AG04450 (cell line): ENCODE measurements around the gene TMEM115. TPM values are rescaled to one million over a fixed set of nuclear protein-coding genes. Genes with fewer than 3 reads are reported as not detected.

Experiments
- CTCF ChIA-PET: fragments of 300-600, 350-600 bp; formaldehyde crosslinking; extraction: SDS; loops from one replicate; lab custom pipeline; 2022; ENCODE audit warnings: antibody characterized with exemption, inconsistent platforms; lab: Charles Lee
- POLR2A ChIA-PET: fragments of 350-600 bp; formaldehyde crosslinking; extraction: SDS; loops from one replicate; lab custom pipeline; 2021; ENCODE audit warnings: antibody characterized with exemption, inconsistent platforms; lab: Yijun Ruan, JAX
- DNase-seq: peaks from one replicate; pipeline ENCODE4 v3.0.0-alpha.2; 2011; ENCODE audit warnings: low read depth, low spot score
- H3K27ac ChIP-seq: one replicate; pipeline ENCODE4 v1.5.1; 2012; ENCODE audit warnings: low read depth, low read length, control low read depth
- H3K27me3 ChIP-seq: one replicate; pipeline ENCODE4 v1.6.0; 2012; ENCODE audit warnings: low read length; ENCODE audit not compliant: control insufficient read depth, insufficient read depth
- H3K4me3 ChIP-seq: 2 replicates; pipeline ENCODE4 v1.5.1; 2011; ENCODE audit warnings: mild to moderate bottlenecking, low read depth, low read length, control low read depth
- H3K9me3 ChIP-seq: 2 replicates; pipeline ENCODE4 v1.5.1; 2012; ENCODE audit warnings: low read length; ENCODE audit not compliant: control insufficient read depth, insufficient read depth
- CTCF ChIP-seq: IDR thresholded peaks from 2 replicates; pipeline ENCODE4 v1.5.1; 2011; ENCODE audit warnings: low read depth, low read length, control low read depth, inconsistent platforms
- polyA plus RNA-seq: library from polyadenylated mRNA; depleted of rRNA; stranded (reverse); fragments of >200 nt; gene quantifications from 2 replicates; pipeline ENCODE4 v1.2.3, GENCODE V29; 2011

TMEM115 gene
- polyA plus RNA-seq, 1 experiment: 26.6 TPM

DNA sequence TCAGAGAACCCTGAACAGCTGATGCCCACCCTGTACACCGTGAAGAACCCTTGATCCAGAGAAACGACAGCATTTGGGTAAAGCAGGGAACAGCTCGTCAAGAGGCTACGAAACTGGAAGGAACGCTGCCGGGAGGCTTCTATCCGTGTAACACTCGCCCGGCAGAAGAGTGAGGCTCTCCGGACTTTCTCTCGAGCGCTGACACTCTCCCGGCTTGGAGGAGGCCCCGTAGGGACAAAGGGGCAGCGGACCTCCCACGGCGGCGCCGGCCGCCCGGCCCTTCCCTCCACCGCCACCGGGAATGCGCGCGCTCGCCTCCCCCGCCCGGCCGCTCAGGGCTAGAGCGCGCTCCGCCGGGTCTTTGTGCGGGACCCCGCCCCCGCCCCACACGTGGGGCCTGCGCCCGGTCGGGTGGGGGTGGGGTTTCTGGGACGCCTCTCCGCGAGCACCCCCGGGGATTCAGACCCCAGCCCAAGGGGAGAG, 38.4 kb downstream of the TMEM115 start:
- no peak for TF ChIP-seq CTCF
- peak overlapping the region; percentile 83 for H3K4me3 ChIP-seq
- H3K27ac ChIP-seq: peak overlapping the region; percentile 40
- H3K9me3 ChIP-seq: no peaks in the 10 kb centered on the region; the same call in 1 of the 2 replicates
- ChIA-PET POLR2A (interaction anchor here (0.6 to 1.0 kb wide), 3 partner anchors 20 to 58 kb away, joined by 3 to 9 read pairs (median 3); partner anchors contain the start of genes HYAL3, NAA80 and RASSF1), CTCF (interaction anchor here (0.6 to 1.1 kb wide), 9 partner anchors 10 to 222 kb away, joined by 3 to 5 read pairs (median 3); no protein-coding TSS in a partner anchor)
- H3K27me3 ChIP-seq: no peaks in the 10 kb centered on the region
- no peak for DNase-seq

GRCh38 chr3:50319894-50320625, 39.3 kb downstream of the TMEM115 start:
- no peaks in the 10 kb centered on the region; the same call in 1 of the 2 replicates for H3K9me3 ChIP-seq
- no peak for DNase-seq
- CTCF ChIA-PET: interaction anchor here (1.0 to 1.1 kb wide), 2 partner anchors 60 to 222 kb away, joined by 3 read pairs; no protein-coding TSS in a partner anchor
- POLR2A ChIA-PET: interaction anchor here (1.0 kb wide), 1 partner anchor 21 kb away, joined by 3 read pairs; the partner anchor contains the start of genes HYAL3 and NAA80
- TF ChIP-seq CTCF: no peak
- peak overlapping the region; percentile 40 for H3K27ac ChIP-seq
- H3K27me3 ChIP-seq: no peaks in the 10 kb centered on the region
- H3K4me3 ChIP-seq: peak overlapping the region; percentile 83

DNA sequence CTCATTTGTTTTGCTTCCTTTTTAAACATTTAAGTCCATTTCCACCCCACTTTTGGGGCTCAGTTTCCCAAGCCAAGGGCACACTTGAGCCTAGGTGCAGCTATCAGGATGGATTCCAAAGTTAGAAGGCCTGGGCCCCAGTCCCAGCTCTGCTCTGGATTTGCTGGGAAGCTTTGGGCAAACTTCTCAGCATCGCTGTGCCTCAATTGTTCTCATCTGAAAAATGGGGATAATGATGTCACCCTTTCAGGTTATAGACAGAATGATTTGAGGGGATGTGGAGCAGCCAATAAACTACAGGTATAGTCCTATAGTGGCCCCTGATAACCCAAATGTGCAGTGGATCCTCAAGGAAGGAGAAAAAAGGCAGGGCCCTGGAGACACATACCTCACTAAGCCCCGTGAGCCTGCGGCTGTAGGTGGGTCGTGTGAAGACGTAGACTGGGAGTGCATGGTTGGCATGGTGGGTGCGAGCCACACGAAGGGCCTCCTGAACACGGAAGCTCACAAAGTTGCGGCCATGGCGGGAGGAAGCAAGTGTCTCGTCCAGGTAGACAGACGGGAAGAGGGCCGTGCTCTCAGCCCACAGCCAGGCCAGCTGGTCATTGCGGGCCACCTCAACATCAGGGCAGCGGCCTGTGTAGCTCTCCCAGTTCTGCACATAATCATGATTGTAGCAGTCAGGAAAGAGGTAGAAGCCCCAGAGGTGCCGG, 40.0 kb downstream of the TMEM115 start:
- ChIA-PET POLR2A (no interaction called here), CTCF (no interaction called here)
- no peaks in the 10 kb centered on the region; the same call in 1 of the 2 replicates for H3K9me3 ChIP-seq
- H3K27ac ChIP-seq: no peak overlapping the region
- TF ChIP-seq CTCF: no peak
- no peak overlapping the region for H3K4me3 ChIP-seq
- no peaks in the 10 kb centered on the region for H3K27me3 ChIP-seq
- DNase-seq: no peak

GRCh38 chr3:50318615-50319014, 40.7 kb downstream of the TMEM115 start:
- CTCF ChIA-PET: no interaction called here

More at GRCh38 chr3:50318615-50319014, 40.7 kb downstream of the TMEM115 start:
- H3K4me3 ChIP-seq: no peak overlapping the region
- no peaks in the 10 kb centered on the region for H3K27me3 ChIP-seq
- POLR2A ChIA-PET: no interaction called here
- no peak overlapping the region for H3K27ac ChIP-seq
- DNase-seq: no peak
- H3K9me3 ChIP-seq: no peaks in the 10 kb centered on the region; the same call in 1 of the 2 replicates
- TF ChIP-seq CTCF: no peak
